A673 (cell line): ENCODE results near the gene NPPB. TPM values are rescaled to one million over a fixed set of nuclear protein-coding genes. Genes with fewer than 3 reads are reported as not detected.

ENCODE experiments used
- BruUV-seq: library from RNA; stranded (reverse); fragments of 400-500 nt; replicated peaks from 2 replicates; lab custom pipeline; 2021; lab: Mats Ljungman, UMichigan
- CTCF ChIA-PET: fragments of 300-600 bp; sonication (Branson Sonifier 250); formaldehyde crosslinking; loops from one replicate; lab custom pipeline; 2022; ENCODE audit warnings: antibody characterized with exemption; lab: Charles Lee
- POLR2A ChIA-PET: fragments of 300-600 bp; sonication (Branson Sonifier 250); formaldehyde crosslinking; loops from one replicate; lab custom pipeline; 2022; ENCODE audit warnings: antibody characterized with exemption; ENCODE audit not compliant: low non-redundant PET; lab: Charles Lee
- DNase-seq: peaks from one replicate; pipeline ENCODE4 v3.0.0-alpha.2; 2015; ENCODE audit warnings: low spot score
- H3K27ac ChIP-seq: fragments of 200-600 bp; sonication (generic); 2 replicates; pipeline ENCODE4 v1.5.1; 2016; ENCODE audit warnings: mixed run types, low read depth, mild to moderate bottlenecking, mixed read lengths, antibody characterized with exemption, low read length; ENCODE audit not compliant: poor library complexity, severe bottlenecking
- H3K27me3 ChIP-seq: fragments of 200-600 bp; sonication (generic); replicated peaks from 2 replicates; pipeline ENCODE4 v1.6.1; 2017; ENCODE audit warnings: mixed run types, low read depth, mild to moderate bottlenecking, mixed read lengths, antibody characterized with exemption, low read length; ENCODE audit not compliant: insufficient read depth, poor library complexity
- H3K36me3 ChIP-seq: fragments of 200-600 bp; sonication (generic); 2 replicates; pipeline ENCODE4 v1.6.1; 2016; ENCODE audit warnings: mixed run types, mild to moderate bottlenecking, mixed read lengths, antibody characterized with exemption, low read length; ENCODE audit not compliant: insufficient read depth, poor library complexity, severe bottlenecking
- H3K4me1 ChIP-seq: fragments of 200-600 bp; sonication (generic); 2 replicates; pipeline ENCODE4 v1.6.1; 2017; ENCODE audit warnings: mixed run types, mild to moderate bottlenecking, mixed read lengths, antibody characterized with exemption, low read length; ENCODE audit not compliant: insufficient read depth, poor library complexity, severe bottlenecking
- H3K4me3 ChIP-seq: fragments of 200-600 bp; sonication (generic); 2 replicates; pipeline ENCODE4 v1.5.1; 2016; ENCODE audit warnings: low read depth, mixed run types, mild to moderate bottlenecking, mixed read lengths, low read length; ENCODE audit not compliant: poor library complexity, severe bottlenecking
- H3K9me3 ChIP-seq: fragments of 200-600 bp; sonication (generic); 2 replicates; pipeline ENCODE4 v1.6.1; 2016; ENCODE audit warnings: mixed run types, low read depth, mild to moderate bottlenecking, mixed read lengths, antibody characterized with exemption, low read length; ENCODE audit not compliant: poor library complexity, severe bottlenecking
- CTCF ChIP-seq: fragments of 300-800, 200-600 bp; sonication (generic); conservative IDR thresholded peaks from 2 replicates; pipeline ENCODE4 v1.5.1; 2017; ENCODE audit warnings: low read depth, mild to moderate bottlenecking, antibody characterized with exemption, low read length, moderate library complexity, mixed read lengths
- EZH2 ChIP-seq: fragments of 200-600 bp; sonication (generic); IDR thresholded peaks from 2 replicates; pipeline ENCODE4 v1.6.1; 2017; ENCODE audit warnings: borderline replicate concordance, low read depth, mild to moderate bottlenecking, mixed read lengths, antibody characterized with exemption, low read length; ENCODE audit not compliant: poor library complexity, severe bottlenecking
- intact Hi-C: fragments of 100-400 bp; cut with micrococcal nuclease; formaldehyde crosslinking; loops from one replicate; pipeline ENCODE4 v1.10.0; 2022; ENCODE audit not compliant: unreplicated experiment
- total RNA-seq: library from RNA; stranded (reverse); gene quantifications from 2 replicates; pipeline ENCODE4 v1.2.3, GENCODE V29; 2021

The NPPB gene
- total RNA-seq, 1 experiment from 2014 or later, result not detected

GRCh38 chr1:11839727-11840705 lies 18.7 kb downstream of the NPPB start:
- BruUV-seq, result no TSS peak
- Histone ChIP-seq H3K4me3 (no peak overlapping the region), H3K4me1 (peaks cover 9% of the 10 kb centered on the region), H3K36me3 (peaks cover 72% of the 10 kb centered on the region), H3K27me3 (no peaks in the 10 kb centered on the region), H3K9me3 (no peaks in the 10 kb centered on the region), H3K27ac (no peak overlapping the region)
- ChIA-PET CTCF (no interaction called here), POLR2A (no interaction called here)
- no peak for DNase-seq
- TF ChIP-seq EZH2, result no peak
- no peak for TF ChIP-seq CTCF
- intact Hi-C loops, result loop anchor here (2.0 kb wide), 2 partner anchors 67 to 127 kb away; no protein-coding TSS in a partner anchor

GRCh38 chr1:11838349-11839272 lies 20.1 kb downstream of the NPPB start:
- H3K4me3 ChIP-seq, result no peak overlapping the region
- POLR2A ChIA-PET, result no interaction called here
- no TSS peak for BruUV-seq
- no peaks in the 10 kb centered on the region for H3K9me3 ChIP-seq
- peak; percentile 73 for DNase-seq
- TF ChIP-seq EZH2 (no peak), CTCF (peak; percentile 99)
- H3K27me3 ChIP-seq, result no peaks in the 10 kb centered on the region
- CTCF ChIA-PET, result interaction anchor here (0.6 to 1.2 kb wide), 4 partner anchors 11 to 129 kb away, joined by 3 to 8 read pairs (median 4); no protein-coding TSS in a partner anchor
- intact Hi-C loops, result loop anchor here (1.0 to 2.0 kb wide), 3 partner anchors 55 to 128 kb away; no protein-coding TSS in a partner anchor
- H3K4me1 ChIP-seq, result peaks cover 9% of the 10 kb centered on the region
- peaks cover 72% of the 10 kb centered on the region for H3K36me3 ChIP-seq
- H3K27ac ChIP-seq, result no peak overlapping the region

- ChIA-PET POLR2A (no interaction called here), CTCF (interaction anchor here (0.6 to 1.2 kb wide), 4 partner anchors 12 to 129 kb away, joined by 3 to 8 read pairs (median 4); no protein-coding TSS in a partner anchor)
- intact Hi-C loops, result loop anchor here (1.0 to 2.0 kb wide), 3 partner anchors 55 to 129 kb away; no protein-coding TSS in a partner anchor
- Histone ChIP-seq H3K4me3 (no peak overlapping the region), H3K9me3 (no peaks in the 10 kb centered on the region), H3K27me3 (no peaks in the 10 kb centered on the region), H3K27ac (no peak overlapping the region), H3K4me1 (peaks cover 9% of the 10 kb centered on the region), H3K36me3 (peaks cover 80% of the 10 kb centered on the region)
- BruUV-seq, result no TSS peak
- DNase-seq, result no peak
- TF ChIP-seq CTCF (no peak), EZH2 (no peak)
Observed at GRCh38 chr1:11837767-11838348, 20.9 kb downstream of the NPPB start.
